Activated CD8-positive, alpha-beta memory T cell treated with anti-CD3 and anti-CD28 coated beads, Interleukin-2, amount 50 U/mL, for 1 hour (primary cell): ENCODE measurements around the gene EFCAB9.

Experiments
- DNase-seq: peaks from one replicate; pipeline ENCODE4 v3.0.0-alpha.2; 2020; ENCODE audit errors: extremely low read depth

The EFCAB9 gene

GRCh38 chr5:172235827-172236736 lies 42.1 kb downstream of the EFCAB9 start:
- DNase-seq: no peak

- DNase-seq: no peak
These were observed 44.4 kb downstream of the EFCAB9 start for GRCh38 chr5:172238334-172238733.

GRCh38 chr5:172243302-172243701 lies 49.3 kb downstream of the EFCAB9 start:
- no peak for DNase-seq

- no peak for DNase-seq
These were observed 51.1 kb downstream of the EFCAB9 start for GRCh38 chr5:172245046-172245445.

- no peak for DNase-seq
These were observed 51.7 kb downstream of the EFCAB9 start for GRCh38 chr5:172245703-172246125.

GRCh38 chr5:172248637-172249036 lies 54.7 kb downstream of the EFCAB9 start:
- DNase-seq: no peak

GRCh38 chr5:172251419-172251818 lies 57.4 kb downstream of the EFCAB9 start:
- DNase-seq: no peak

- DNase-seq: no peak
These were observed 58.5 kb downstream of the EFCAB9 start for GRCh38 chr5:172252501-172252900.
